HG02840 (cell line): ENCODE data around the gene EHBP1L1.

Source experiments
- ATAC-seq: cut with Tn5 transposase; IDR thresholded peaks from one replicate; pipeline ENCODE4 v1.9.1; 2021; ENCODE audit warnings: mild to moderate bottlenecking, moderate library complexity, moderate number of reproducible peaks; ENCODE audit not compliant: unreplicated experiment, low FRiP score

EHBP1L1 gene

DNA sequence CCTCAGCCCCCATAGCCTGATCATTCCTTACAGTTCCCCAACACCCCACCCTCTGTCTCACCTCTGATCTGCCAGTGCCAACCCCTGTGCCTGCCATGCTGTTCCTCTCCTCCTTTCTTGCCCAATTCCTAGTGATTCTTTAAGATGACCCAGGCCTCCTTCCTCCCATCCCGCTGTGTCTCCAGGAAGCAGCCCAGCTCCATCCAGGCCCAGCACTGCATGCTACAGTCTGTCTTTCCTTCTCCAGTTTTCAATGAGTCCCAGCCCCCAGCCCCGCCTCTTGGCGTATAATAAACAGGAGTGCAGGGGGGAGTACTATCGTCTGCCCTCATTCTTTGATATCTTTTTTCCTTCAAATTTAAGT is 30.0 kb upstream of the EHBP1L1 start:
- ATAC-seq, result no peak

DNA sequence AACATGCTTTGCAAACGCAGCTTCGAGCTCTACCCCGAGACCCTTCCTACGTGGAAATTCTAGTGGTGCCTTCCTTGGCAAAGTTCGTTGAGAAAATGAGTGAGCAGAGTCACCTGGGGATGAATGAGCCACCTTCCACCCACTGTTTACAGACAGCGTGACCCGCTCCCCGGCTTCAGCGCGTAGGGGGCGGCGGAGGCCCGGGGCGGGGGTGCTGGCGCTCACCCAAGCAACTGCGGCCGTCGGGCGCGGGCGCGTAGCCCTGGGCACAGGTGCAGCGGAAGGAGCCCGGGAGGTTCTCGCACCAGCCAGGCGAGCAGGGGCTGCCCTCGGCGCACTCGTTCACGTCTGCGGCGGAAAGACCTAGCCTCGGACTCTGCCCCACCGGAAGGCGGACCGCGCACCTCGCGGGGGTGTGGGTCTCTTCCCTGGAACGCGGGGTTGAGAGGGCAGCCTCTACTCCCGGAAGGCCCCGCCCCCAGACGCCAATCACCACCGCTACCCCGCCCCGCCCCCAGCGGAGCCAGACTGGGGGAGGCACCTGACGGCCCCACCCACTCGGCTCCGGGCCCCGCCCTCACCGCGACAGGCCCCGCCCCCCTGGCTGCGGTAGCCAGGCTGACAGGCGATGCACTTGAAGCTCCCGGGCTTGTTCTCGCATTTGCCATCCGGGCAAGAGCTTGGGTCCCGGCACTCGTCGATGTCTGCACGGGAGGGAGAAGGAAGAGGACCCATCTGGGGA is 29.5 kb upstream of the EHBP1L1 start:
- peak; percentile 67 for ATAC-seq

DNA sequence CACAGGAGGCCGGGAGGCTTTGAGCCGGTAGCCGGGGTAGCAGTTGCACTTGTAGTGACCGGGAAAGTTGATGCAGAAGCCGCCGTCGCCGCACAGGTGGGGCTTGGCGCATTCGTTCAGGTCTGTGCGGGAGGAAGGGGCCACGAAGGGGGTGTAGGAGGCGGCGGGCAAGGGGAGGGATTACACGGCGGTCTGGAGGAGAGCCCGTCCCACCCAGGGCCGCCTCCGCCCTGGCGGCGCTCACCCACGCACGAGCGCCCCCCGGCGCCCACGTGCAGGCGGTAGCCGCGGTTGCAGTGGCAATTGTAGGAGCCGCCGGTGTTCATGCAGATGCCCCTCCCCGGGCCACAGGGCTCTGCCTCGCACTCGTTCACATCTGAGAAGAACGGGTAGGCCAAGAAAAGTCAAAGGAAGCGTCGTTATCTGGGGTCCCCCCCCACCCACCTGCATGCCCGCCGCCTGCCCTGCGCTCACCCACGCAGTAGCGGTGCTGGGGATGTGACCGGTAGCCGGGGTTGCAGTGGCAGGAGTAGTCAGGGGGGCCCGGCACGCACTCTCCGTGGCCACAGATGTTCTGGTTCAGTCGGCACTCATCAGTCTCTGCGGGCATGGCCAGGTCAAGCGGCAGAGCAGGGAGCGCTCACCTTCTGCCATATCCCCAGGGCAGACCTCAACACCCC is 28.3 kb upstream of the EHBP1L1 start:
- no peak for ATAC-seq

DNA sequence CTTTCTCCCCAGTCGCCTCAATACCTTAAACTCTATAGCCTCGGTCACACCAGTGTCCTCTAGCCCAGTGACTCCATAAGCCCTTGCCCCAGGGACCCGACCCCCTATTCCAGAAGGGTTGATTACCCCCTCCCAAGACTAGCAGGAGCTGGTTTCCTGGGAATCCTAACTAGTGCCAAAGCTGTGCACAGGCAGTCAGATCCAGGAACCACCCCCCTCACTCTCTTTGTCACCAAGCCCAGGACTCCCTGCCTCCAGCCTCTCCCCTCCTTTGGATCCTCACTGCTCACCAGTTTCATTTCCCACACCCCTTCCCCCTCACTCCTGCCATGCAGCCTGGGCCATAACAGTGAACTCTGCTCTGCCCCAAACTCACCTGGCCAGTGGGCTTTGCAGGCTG is 27.5 kb upstream of the EHBP1L1 start:
- no peak for ATAC-seq

DNA sequence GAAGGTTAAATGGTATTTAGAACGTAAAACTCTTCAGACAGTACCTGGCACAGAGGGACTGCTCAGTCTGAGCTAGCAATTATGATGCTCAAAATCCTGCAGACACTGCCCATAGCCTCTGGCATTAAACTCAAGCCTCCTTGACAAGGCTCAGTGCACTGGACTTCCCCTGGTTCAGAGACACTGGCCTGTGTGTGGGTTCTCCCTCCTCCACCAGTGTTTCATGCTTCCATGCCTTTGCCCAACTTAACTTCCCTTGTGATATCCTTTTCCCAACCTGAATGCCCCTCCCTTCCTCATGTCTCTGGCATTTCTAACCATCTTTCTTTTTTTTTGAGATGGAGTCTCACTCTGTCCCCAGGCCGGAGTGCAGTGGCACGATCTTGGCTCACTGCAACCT is 26.8 kb upstream of the EHBP1L1 start:
- no peak for ATAC-seq

DNA sequence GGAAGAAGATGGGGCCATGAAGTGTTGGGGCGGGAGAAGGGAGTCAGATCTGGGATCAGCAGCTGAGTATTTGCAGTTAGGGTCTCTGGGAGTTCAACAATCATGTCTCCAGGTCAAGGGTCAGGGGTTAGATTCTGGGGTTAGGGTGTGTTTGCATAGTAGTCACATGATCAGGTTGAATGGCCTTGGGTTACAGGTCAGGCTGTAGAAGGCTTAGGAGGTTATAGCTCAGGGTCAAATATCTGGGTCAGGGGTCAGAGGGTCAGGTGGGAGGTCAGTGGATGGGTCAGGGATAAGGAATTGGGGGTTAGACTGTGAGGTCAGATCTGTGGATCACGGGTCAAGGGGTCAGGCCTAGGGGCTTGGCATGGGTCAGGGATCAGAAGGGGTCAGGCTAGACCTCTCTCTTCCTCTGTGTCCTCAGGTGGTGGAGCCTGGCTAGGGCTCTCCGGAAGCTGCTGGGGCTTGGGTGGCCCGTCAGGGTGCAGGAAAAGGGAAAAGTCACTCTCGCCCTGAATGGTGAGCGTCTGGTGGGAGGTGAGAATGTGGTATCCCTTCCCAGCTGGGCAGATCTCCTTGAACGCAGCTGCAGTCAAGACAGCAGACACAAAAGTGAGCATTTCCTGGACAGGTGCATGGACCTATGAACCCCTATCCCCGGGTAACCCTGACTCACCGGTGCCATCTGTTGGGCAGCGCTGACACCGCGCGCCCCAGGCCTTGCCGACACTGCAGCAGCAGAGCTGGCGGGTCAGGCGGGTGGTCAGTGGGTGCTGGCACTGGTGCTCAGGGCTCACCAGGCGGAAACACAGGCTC is 24.1 kb upstream of the EHBP1L1 start:
- ATAC-seq, result no peak

DNA sequence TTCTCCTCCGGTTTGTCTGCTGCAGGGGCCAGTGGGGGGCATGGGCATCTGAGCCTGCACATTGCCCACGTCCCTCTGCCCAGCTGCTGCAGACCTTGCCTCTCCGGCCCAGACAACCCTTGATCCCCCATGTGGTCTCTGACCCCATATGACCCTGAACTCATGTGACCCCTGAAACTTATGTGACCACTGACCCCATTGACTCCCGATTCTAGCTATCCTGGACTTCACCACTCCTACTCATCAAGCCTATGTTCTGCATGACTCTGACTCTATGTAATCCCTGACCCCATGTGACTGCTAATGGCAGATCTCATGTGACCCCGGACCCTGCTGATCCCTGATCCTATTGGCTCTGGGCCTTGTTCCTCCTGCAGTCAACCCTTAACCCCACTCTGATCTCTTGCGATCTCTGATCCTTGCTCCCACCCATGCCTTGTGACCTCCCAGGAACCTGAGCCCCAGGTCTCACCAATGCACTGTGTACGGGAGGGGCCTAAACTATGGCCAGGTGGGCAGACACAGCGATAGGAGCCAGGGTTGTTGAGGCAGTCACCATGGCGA is 23.4 kb upstream of the EHBP1L1 start:
- ATAC-seq, result no peak

DNA sequence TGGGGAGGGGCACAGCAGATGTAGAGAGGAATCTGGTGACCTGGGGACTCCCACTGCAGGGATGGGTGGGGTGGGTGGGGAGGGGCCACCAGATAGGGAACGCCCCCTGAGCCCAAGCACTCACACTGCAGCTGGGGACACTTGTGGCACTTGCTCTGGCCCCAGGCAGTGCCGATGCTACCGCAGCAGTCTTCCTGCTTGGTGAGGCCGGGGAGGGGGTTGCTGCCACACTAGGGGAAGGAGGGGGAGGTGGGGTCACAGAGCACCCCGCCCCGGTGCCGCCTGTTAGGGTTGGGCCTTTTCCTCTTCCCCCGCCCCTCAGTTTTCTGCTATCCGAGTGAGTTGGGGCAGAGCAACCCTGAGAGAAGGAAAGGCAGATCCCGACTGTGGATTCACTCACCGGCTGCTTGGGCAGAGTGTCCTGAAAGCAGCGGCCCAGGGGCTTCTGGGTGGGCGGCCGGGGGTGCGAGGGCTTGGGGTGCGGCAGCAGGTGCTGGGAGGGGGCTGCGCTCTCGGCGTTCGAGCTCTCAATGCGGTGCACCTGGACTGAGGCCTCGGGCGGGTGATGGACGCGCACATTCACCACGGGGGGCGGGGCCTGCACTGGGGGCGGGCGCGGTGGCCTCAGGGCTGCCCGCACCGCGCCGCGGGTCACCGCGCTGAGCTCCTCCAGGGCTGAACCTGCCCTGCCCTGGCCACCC is 22.4 kb upstream of the EHBP1L1 start:
- ATAC-seq, result no peak

DNA sequence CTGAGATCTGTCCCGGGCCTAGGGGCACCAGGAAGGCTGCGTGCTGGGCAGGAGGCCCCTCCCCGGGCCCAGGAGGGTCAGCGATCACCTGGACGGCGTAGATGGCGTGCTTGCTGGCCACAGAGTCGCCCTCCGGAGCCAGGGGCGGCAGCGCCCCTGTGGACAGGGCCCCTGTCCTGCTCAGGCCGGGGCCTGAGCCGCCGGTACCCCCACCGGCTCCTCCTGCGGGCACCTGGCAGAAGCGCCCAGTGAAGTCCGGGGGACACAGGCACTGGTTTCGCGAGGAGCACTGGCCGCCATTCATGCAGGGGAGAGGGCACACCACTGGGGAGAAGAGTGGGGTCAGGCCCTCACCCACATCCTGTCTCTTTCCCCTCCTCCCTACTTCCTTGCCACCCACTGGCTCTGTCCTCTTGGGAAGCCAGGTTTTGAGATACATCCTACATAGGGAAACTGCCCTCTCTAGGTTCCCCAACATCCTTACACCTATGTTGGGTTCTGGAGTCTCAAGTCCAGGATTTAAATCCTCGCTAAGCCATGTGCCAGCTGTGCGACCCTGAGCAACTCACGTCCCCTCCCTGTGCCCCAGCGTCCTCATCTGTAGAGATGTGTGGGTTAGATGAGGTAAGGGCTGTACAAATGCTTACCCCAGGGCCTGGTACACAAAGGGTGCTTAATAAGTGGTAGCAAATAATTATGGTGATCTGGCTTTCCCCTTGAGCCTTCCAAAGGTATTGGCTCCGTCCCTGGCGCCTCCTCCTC is 21.6 kb upstream of the EHBP1L1 start:
- no peak for ATAC-seq

DNA sequence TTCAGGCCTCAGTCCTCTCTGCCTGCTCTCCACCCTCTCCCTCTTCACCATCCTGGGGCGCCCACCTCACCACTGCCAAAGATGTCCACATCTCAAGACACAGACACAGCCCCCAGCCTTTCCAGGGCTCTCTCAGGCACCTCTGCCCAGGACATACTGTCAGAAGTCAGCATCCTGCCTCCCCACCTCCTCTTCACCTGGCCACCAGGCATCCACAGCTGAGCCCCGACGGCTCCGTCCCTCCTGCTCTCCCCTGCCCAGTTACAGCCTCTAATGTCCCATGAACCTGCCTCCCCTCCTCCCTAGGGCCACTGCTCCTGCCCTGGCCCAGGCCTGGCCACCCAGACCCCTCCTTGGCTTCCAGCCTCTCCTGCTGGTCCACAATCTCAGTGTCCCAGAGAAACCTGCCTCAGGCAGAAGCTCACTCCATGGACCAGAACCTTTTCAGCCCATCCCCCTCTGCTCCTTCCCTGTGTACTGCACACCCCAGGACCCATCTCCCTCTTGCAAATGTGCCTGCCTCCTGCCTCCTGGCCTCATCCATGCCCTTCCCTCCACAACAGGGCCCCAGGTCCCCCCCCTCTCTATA is 20.9 kb upstream of the EHBP1L1 start:
- no peak for ATAC-seq

DNA sequence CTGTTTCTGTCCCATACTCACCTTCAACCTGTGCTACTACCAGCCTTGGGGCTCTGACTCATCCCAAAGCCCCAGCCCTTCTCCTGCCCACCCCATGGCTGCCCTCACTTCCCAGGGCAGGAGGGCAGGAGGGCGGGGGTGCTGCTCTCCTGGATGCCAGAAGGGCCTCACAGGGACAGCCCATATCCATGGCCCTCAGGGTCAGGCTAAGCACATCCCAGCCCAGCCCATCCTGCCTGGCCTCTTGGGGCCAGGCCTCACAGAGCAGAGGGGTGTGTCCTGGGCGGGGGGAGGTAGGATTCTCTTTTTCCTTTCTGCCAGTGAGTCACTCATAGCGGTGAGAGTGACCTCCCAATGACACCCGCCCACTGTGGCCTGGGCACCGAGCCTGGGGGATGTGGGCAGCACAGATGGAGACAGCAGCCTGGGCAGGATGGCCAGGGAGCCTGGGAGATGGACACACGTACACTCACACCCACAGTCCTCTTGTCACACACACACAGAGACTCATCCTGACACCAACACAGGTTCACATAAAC is 20.1 kb upstream of the EHBP1L1 start:
- ATAC-seq, result no peak

DNA sequence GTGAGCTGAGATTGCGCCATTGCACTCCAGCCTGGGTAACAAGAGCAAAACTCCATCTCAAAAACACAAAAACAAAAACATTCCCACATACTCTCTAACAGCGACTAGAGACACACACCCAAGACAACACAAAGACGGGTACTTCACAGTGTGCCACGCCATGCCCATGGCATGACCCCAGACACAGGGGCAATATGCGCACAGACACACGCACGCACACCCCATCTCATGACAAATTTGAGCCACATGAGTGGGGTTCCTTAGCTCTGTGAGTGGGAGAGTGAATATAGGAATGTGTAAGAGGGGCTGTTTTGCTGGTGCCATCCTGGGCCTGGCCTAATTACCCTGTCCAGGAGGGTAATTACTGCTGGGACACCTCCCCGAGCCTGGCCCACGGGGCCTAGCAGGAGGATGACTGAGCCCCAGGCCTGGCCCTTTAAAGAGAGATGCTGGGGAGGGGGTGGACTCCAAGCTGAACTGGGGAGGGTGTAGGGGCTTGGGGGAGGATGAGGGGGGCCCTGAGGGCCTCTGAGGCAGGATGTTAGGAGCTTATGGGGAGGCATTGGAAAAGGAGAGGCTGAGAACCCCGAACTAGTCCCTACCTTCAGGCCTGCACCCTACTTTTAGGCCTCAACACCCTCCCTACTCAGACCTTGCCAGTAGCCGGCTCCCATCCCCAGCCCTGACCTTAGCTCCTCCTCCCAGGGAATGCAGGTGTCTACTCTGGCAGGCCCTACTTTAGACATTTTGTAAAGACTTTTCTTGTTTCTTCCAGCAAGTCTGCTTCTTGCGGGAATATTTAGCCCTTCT is 19.2 kb upstream of the EHBP1L1 start:
- no peak for ATAC-seq

DNA sequence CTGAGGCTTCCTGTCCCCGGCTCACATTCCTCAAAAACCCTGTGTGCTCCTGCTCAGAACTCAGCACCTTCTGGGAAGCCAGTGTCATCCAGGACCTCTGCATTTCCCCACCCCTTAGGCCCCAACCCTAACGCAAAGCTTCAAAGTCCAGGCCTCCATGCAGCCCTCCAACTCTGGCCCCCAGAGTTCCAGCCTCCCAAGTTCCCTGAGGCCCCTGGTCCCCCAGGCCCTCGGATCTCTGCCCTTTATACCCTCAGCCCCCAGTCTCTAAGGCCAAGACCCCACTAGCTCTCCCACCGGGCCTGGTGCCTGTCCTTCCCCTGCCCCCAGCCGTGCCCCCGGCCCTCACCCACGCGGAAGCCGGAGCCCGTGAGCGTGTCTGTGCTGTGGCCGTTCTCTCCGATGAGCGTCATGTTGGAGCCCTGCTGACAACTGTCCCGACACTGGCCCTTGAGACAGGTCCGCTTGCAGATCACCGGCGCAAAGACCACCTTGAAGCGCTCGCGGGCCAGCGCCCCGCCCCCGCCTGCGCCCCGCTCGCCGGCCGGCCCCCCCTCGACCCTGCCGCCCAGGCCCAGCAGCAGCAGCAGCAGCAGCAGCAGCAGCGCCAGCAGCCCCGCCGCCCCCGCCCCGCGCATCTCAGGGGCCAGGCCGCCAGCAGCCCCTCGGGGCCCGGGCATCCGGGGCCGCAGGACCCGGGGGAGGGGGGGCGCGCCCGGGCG is 18.4 kb upstream of the EHBP1L1 start:
- ATAC-seq, result no peak

DNA sequence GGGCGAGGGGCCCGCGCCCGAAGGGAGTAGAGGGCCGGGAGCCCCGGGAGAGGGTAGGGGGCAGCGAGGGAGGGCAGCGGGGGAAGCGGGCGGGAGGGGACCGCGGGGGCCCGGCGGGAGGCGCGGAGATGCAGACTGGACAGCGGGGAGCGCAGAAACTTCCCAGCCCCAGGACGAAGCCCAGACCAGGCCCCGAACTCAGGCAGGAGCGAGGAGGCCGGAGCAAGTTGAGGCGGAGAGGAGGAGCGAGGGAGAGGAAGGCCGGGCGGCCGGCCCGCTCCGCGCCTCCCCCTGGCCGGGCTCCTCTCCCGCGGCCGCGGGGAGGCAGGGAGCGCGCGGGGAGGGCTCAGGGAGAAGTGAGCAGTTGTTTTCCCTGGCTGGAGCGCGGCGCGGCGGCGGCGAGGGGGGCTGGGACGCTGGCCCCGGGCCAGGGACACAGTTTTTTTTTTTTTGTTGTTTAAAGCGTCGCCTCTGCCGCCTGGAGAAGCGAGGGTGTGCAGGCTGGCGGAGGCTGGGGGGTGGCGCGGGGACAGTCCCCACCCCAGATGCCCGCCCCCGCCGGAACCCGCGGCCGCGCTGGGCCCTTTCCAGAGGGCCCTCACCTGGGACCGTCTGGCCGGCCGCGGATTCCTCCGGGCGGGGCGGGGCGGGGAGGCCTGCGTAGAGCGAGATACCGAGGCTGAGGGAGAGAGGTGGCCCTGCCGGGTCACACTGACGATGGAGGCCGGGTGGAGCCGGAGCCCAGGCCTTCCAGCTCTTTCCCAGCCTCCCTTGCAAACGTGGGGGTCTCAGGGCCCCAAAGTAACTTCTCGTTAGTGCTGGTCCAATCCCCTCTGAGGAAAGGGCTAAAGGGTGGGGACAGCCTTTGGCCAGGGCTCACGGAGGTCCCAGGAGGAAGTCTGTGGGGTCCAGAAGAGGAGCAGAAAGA is 17.6 kb upstream of the EHBP1L1 start, which contains the start of gene LTBP3:
TSS of gene LTBP3 (minus strand) at position 358 of the 928 bp plus-strand sequence. CDS start 400 bp downstream, outside the sequence.
- ATAC-seq, result no peak

DNA sequence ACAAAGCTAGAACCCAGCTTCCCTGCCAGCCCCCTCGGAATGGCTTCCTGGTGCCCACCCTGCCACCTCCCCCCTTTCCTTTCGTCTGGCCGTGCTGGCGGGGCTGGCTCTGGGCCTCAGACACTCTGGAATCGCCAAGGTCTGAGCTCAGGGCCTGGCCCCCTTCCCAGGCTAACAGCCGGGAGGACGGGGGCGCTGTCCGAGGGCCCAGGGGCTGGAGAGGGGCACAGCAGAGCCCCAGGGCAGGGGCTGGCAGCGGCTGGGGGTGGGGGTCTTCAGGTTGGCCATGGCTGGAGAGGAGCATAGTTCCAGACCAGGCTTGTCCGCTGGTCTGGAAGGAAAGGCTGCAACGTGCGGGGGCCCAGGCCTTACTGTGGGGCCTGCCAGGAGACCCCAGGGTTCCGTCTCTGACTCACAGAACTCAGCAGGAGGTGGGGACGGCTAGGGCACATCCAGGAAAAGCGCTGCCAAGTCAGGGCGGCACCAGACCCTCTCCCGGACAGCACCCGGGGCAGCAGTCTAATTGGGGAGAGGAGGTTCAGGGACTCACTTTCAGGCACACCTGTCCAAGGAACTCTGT is 16.8 kb upstream of the EHBP1L1 start:
- ATAC-seq, result no peak

DNA sequence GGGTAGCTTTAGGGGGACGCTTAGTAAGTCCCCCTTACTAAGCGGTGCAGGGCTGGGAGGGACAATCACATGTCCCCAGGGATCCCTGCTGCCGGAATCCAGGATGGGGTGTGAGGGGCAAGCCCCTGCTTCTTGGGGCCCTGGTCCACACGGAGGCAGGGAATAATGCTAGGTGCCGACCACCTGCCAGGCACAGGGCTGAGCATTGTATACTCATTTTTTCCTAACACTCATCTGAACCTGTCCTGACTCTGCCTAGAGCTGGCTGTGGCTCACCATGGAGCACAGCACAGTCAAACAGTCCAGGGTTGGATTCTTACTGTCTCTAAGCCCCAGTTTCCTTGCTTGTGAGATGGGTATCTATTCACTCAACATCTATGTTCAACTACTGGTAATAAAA is 16.3 kb upstream of the EHBP1L1 start:
- ATAC-seq, result no peak
